Umbilical cord (tissue), 2 donors: ENCODE measurements around the gene BPIFB1. TPM values are rescaled to one million over a fixed set of nuclear protein-coding genes. Genes with fewer than 3 reads are reported as not detected.

ENCODE experiments used
- DNase-seq: peaks from one replicate; pipeline ENCODE4 v3.0.0-alpha.2; 2015; ENCODE audit warnings: low spot score
- total RNA-seq: library from RNA; depleted of rRNA; stranded (reverse); fragments of >200 nt; gene quantifications from one replicate; pipeline ENCODE4 v1.2.3, GENCODE V29; 2014; ENCODE audit warnings: low replicate concordance; ENCODE audit not compliant: insufficient read depth

BPIFB1 gene
- total RNA-seq, 1 donor from 2014 or later, result 1.4 TPM

DNA sequence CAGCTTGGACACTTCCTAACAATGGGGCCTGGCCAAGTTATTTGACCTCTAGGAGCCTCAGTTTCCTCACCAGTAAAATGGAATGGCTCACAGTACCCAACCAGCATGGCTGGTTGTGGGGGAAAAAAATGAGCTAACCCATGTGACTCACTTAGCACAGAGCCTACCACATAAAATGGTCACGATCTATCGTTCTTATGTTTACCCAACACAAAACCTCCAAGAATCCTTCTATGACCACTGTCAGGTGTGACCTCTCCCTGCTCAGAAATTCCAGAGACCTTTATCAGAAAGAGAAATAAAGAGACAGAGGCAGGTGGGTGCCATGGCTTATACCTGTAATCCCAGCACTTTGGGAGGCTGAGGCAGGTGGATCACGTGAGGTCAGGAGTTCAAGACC lies 39.4 kb downstream of the BPIFB1 start:
- DNase-seq, result no peak

DNA sequence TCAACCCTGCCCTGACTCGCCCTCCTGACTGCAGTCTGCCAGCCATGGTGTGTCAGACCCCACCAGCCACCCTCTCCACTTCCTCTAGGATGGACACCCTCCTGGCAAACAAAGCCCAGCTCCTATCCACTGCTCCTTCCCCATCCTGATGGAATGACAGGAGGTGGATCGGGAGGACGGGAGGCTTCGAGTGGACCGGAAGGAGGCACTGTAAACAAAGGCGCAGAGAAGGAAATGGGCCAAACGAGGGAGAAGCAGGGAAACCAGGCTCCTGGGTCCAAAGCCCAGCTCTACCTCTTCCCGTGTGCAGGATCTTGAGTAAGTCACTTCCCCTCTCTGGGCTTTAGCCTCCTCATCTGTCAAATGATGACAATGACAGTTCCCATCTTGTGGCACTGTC lies 40.2 kb downstream of the BPIFB1 start:
- DNase-seq, result no peak

DNA sequence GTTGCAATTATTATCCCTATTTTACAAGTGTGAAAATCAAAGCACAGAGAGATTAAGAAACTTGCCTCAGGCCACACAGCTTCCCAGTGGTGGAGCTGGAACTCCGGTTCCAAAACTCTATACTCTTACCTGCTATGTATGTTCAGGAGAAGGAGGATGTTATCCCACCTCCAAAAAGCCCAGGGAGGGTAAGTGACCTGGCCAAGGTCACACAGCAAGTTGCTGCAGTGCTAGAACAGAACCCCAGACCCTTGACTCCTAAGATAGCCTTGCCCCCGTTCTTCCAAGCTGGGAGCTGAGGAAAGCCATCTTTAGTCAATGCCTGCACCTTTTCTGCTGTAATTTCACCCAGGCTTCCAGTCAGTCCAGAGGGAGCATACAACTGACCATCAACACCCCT lies 42.3 kb downstream of the BPIFB1 start:
- no peak for DNase-seq

DNA sequence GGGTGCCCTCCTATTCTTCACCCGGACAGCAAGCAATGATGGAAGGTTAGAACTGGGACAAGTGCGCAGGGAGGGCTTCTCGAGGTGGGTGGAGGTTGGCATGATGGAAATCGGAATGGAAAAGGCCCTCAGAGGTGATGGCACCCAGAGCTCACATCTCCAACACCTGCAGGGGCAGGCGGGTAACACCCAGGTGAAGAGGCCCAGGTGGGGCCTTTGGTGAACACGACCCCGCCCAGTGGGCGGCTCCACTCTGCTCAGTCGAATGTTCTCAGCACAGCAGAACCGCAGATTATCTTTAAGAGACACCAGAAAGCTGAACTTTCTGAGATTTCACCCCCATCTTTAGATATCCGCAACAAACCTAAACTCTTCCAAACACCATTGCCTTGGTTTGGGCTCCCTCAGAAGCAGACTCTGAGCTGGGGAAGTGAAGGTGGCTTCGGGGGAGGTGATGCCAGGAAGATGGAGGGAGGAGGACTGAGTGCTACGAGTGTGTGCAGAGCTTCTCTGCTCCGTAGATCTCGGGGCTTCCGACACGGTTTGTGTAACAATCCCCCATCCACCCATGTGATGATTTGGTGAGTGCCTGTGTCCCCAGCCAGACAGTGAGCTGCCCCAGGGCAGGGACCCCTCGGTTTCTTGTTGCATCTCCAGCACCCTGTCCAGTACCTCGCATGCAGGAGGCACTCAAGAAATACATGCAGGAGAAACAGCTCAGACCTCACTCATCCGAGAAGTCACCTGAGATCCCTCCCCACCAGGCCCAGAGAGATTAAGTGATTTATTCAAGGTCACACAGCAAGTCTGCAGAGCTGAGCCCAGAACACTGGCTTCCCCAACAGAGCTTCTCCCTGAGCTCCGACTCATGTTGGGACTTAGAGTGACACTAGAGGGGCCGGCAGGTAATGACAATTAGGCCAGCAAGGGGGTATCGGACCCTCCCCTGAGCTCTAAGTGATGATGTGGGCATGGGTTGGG lies 45.4 kb downstream of the BPIFB1 start:
- no peak for DNase-seq

DNA sequence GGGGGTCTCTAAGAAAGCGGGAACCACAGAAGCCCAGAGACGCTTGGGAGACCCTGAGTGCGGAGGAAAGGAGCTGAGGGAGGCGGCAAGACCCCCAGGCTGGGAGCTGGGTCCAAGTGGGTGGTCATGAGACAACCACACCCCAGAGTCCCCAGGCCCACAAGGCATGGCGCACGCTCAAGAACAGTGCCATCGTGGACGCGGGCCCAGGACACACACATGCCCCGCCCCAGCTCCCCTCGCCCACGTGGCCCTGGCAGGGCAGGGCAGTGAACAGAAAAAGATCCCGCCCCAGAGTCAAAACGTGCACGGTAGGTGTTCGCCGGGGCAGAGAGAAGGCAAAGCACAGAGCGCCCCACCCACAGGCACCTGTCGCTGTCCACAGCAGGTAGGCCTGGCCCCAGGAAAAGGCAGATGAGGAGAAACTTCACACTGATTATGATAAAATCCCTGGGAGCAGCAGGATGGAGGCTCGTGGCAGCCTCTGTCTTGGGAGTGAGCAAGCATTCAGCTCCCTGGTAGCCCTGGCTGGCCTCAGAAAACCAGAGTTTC lies 50.0 kb downstream of the BPIFB1 start:
- DNase-seq, result no peak

DNA sequence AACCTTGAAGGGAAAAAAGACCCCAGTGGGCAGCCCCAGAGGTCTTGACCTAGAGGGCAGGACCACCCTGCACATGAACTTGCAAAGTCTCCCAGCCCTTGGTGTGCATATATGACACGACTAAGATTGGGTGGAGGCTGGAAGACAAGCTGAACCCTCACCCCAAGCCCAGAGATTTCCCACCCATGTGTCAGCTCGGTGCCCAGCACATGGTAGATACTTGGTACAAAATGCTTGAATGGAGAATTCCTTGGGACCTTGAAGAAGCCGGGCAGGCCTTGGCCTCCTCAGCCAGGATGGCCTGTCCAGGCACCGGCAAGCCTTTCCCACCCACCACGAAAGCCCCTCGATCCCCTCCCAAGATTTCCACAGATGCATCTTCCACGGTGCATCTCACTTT lies 50.6 kb downstream of the BPIFB1 start:
- DNase-seq, result no peak

DNA sequence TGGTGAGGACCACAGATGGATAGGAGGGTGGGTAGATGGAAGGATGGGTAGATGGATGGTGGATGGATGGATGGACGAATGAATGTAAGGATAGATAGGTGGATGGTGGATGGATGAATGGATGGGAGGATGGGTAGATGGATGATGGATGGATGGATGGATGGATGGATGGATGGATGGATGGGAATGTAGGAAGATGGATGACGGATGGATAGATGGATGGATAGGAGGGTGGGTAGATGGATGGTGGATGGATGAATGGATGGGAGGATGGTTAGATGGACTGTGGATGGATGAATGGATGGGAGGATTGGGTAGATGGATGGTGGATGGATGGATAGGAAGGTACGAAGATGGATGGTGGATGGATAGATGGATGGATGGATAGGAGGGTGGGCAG lies 51.1 kb downstream of the BPIFB1 start:
- no peak for DNase-seq

DNA sequence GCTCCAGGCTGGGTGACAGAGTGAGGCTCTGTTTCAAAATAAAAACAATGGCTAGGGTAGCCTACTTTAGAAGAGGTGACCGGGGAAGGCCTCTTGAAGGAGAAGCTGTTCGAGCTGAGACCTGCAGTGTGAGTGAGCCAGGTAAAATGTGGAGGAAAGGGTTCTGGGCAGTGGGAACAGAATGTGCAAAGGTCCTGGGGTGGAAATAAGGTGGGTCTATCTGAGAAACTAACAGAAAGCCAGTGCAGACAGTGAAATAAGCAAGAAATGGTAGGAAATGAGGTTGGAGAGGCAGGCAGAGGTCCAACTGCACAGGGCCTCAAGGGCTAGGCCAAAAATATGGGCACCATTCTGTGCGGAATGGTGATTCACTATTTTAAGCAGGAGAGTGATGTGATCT lies 53.4 kb downstream of the BPIFB1 start:
- no peak for DNase-seq

DNA sequence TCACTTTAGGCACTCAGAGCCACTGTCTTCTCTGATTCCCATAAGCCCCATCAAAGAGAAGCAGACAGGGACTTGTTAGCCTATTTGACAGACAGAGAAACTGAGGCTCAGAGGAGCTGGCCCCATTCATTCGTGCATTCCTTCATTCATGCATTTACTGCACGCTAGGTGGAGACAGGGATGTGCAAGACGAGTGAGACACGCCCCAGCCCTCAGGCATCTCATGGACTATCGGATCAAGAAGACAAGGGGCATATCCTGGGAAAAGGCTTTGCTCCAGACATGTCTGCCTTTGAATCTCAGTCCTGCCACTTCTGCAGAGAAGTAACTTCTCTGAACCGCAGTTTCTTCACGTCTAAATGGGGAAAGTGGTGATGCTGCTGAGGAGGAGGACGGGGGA lies 54.1 kb downstream of the BPIFB1 start:
- DNase-seq, result no peak

DNA sequence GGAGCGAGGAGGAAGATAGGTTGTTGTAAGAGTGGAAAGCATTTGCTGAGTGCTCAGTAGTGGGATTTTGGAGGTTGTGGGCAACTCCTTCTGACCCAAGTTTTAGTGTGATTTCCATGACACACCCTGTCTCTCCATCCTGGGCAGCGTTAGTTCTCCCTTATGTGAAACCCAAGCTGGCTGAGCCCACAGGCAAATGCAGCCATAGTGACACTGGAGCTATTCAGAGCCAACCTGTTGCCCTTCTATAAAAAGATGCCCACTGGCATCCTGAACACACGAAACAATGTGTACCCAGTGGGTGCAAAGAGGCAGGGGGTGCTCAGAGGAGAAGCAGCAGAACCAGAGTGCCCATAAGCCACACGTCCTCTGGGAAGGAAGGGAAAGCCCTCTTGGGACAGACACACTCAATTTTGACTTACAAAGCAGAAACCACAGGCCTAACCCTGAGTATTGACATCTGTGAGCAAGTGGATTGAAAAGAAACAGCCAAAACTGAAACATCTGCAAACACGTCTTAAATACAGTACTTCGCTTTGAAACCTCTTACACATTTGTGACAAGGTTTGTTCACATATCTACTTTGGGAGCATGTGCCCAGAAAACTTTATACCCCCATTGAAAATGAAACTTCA lies 54.6 kb downstream of the BPIFB1 start:
- DNase-seq, result no peak

DNA sequence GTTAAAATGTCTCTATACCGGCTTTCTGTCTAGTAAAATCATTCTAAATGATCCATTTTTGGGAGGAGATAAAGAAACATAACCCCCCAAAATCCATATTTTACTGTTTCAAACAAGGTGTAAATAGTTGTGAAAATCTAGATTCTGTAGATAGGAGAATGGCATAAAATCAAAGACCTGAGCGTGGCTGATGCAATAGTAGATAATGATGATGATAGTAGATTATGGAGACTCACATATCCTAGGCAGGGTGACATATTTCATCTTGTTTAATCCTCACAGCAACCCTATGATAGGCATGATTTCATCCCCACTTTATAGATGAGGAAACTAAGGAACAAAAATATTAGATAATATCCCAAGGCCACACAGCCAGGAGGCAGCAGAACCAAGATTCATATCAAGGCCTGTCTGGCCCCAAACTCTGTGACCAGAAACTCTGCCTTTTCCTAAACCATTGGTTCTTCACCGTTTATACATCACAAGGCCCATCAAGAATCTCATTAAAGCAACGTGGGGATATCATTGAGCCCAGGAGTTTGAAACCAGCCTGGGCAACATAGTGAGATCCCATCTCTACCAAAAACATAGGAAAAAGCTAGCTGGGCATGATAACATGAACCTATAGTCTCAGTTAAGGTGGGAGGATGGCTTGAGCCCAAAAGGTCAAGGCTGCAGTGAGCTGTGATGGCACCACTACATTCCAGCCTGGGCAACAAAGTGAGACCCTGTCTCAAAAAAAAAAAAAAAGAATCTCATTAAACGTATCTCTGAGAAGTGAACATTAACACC lies 55.6 kb downstream of the BPIFB1 start:
- DNase-seq, result no peak

DNA sequence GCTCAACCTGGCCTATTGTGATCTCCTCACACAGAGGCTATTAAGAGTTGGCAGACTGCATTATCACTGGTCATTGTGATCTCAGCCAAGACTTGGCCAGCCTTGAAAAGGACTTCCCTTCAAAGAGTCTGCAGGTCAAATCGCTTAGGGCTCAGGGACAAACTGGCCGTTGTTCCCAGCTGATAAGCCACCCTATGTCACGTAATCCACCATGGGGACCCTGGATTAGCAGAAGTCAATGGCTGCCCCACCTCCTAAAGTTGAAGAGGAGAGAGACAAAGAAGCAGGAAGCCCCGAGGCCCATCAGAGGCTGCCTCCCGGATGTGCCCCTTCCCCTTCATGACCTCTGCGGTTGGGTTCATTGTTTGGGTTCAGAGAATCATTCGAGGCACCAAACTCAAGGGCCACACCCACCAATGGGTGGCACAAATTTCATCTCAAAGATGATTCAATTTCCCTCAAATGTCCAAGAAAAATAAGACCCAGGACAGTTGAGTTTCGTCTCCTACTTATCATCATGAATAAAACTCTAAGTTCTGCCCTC lies 56.6 kb downstream of the BPIFB1 start:
- no peak for DNase-seq

DNA sequence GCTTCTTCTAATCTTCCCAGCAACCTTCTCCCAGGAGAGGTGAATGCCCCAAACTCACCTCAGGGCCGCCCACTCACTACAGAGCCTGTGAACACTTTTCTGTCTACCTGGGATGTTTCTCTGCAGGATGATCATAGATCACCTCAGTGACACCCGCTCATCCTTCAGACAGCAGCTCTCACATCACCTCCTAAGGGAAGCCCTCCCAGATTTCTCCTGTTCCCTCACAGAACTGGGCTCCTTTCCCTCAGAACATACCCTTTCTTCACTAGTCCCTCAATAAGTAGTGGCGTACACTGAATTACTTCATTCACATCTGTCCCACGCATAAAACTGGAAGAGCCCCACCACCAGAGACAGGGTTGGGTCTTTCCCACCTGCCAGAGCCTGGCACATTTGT lies 60.5 kb downstream of the BPIFB1 start:
- no peak for DNase-seq

DNA sequence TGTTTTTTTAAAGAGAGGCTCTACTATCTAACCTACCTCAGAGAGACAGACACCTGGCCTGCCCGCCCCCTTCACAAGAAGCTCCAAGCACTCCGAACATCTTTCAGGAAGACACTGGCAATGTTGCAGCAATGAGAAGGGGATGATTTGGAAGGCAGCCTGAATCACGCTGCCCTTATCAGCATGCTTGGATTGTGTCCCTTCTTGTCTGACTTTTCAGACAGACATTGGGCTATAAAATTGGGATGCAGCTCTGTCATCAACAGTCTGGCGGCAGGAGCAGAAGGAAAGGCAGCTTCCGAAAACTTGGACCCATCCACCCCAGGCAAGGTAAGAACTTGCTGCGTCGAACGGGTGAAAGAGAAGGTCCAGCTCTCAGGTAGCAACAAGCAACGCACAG lies 62.3 kb downstream of the BPIFB1 start:
- no peak for DNase-seq

DNA sequence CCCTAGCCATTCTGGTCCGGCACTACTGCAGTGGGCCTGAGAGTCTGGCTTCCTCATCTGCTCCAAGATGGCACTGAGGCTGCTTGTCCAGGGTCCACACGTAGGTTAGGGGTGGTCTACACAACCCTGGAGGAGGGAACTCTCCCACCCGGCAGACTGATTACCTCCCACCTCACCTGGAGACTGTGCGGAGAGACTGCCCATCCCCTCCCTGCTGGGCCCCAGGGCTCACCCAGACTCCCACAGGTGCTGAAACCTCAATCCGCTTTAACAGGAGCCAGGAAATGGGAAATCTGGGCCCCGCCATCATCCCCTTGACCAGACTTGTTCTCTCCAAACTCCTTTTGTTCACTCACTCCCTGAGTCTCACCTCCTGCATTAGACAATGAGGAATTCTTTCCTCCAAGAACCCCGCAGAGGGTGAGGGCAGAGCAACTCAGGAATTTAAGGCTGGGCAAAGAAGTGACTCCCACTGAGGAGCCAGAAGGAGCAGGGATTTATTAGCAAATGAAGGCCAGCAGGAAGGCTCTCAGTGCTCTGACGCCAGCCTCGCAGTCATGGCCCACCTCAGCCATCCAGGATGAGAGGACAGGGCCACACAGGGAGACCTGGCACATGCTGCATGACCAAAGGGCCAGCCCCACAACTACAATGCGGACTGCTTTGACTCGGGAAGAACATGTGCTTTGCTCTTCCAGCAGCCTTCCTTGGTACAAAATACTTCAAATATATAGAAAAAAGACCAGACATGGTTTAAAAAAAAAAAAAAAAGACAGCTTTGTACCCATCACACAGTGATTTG lies 65.3 kb downstream of the BPIFB1 start:
- no peak for DNase-seq

DNA sequence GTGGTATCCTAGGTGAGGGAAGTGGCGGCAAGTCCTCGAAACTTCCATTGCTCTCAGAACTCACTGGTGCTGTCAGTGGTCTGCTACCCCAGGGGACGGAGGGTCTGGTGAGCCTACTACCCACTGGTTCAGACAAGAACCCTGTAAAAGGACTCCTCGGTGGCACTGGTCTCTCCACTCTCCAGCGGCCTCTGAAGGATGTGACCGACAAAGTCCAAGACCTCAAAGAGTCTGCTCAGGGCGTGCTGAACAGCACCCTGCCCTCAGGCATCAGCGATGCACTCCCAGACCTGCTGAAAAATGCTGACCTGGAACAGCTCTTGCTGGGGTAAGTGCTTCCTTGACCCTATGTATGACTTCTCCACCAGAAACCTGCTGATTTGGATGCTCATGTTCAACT lies 66.5 kb downstream of the BPIFB1 start:
- no peak for DNase-seq

DNA sequence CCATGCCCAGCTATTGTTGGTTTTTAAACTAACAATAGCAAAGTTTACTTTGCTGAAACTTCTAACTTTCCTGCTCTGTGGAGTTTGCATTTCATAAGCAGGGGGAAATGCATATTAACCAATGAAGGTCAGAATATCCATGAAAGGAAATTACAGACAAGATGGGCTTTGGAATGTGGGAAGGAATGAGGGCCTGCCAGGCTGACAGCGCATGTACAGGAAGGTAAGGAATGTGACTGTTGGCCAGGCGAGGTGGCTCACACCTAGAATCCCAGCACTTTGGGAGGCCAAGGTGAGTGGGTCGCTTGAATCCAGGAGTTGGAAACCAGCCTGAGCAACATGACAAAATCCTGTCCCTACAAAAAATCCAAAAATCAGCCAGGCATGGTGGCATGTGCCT lies 68.7 kb downstream of the BPIFB1 start:
- DNase-seq, result no peak

DNA sequence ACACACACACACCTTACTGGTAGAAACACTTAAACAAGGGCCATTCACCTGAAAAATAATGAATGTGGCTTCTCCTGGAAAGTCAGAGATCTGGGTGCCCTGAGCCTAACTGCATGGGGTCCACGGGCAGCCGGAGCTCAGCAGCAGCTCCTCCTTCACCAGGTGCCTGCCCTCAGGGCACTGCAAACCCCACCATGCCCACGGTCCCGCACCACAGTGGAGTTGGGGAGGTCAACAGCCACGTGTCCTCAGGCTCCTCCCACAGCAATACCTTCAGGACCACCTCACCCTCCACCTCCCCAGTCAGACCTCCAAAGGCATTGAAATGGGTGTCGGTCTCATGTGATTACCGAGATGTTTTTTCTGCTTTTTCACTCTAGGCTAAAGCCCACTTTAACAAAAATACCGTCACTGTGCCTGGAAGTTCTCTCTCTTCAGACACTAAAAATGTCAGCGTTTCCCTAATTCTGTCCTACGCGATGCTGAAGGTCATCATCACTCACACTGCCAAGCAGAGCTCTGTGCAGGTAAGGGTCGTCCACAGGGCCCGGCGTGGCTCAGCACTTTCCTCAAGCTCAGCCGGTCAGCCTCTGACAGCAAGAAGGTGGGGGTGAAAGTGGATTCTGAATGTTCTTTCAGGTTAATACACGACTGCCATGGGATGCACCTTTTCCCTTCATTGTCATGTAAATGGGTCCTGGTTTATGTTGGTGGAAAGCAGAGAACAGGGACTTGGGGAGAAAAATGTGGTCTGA lies 69.4 kb downstream of the BPIFB1 start:
- DNase-seq, result no peak

DNA sequence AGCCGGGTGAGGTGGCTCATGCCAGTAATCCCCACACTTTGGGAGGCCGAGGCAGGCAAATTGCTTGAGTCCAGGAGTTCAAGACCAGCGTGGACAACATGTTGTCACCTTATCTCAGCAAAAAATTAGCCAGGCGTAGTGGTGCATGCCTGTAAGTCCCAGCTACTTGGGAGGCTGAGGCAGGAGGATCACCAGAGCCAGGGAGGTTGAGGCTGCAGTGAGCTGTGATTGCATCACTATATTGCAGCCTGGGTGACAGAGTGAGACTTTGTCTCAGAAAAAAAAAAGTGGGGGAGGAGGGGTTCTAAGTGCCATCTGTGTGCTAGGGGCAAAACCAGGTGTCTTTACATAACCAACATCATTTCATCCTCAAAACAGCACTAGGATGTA lies 70.0 kb downstream of the BPIFB1 start:
- DNase-seq, result no peak
